Osteocyte (in vitro differentiated cells): ENCODE measurements around the gene TMEM225B. TPM values are rescaled to one million over a fixed set of nuclear protein-coding genes. Genes with fewer than 3 reads are reported as not detected.

Source experiments
- DNase-seq: peaks from one replicate; pipeline ENCODE4 v3.0.0; 2021; ENCODE audit warnings: mixed read lengths; ENCODE audit not compliant: unreplicated experiment; ENCODE audit errors: extremely low spot score
- H3K27ac Mint-ChIP-seq: one replicate; pipeline ENCODE4 v1.8.0; 2021; ENCODE audit warnings: mild to moderate bottlenecking, mixed read lengths; ENCODE audit not compliant: unreplicated experiment
- H3K27me3 Mint-ChIP-seq: one replicate; pipeline ENCODE4 v1.8.0; 2021; ENCODE audit warnings: mixed read lengths; ENCODE audit not compliant: unreplicated experiment
- H3K36me3 Mint-ChIP-seq: one replicate; pipeline ENCODE4 v1.8.0; 2021; ENCODE audit warnings: mixed read lengths; ENCODE audit not compliant: unreplicated experiment
- H3K4me1 Mint-ChIP-seq: one replicate; pipeline ENCODE4 v1.8.0; 2021; ENCODE audit warnings: mixed read lengths; ENCODE audit not compliant: unreplicated experiment
- H3K4me3 Mint-ChIP-seq: one replicate; pipeline ENCODE4 v1.8.0; 2021; ENCODE audit warnings: mild to moderate bottlenecking, moderate library complexity, mixed read lengths; ENCODE audit not compliant: unreplicated experiment
- H3K9me3 Mint-ChIP-seq: one replicate; pipeline ENCODE4 v1.8.0; 2021; ENCODE audit warnings: mixed read lengths; ENCODE audit not compliant: unreplicated experiment
- total RNA-seq: library from RNA; stranded (reverse); gene quantifications from 2 replicates; pipeline ENCODE4 v1.2.1, GENCODE V29; 2021
- TF ChIP-seq, protein P1 (sequence below): fragments of 200-600 bp; sonication (generic); IDR thresholded peaks from 2 replicates; pipeline ENCODE4 v1.5.0; 2021; ENCODE audit warnings: antibody characterized with exemption, mild to moderate bottlenecking, moderate library complexity

The TMEM225B gene
- total RNA-seq, 1 donor from 2014 or later: 1.6 TPM

DNA sequence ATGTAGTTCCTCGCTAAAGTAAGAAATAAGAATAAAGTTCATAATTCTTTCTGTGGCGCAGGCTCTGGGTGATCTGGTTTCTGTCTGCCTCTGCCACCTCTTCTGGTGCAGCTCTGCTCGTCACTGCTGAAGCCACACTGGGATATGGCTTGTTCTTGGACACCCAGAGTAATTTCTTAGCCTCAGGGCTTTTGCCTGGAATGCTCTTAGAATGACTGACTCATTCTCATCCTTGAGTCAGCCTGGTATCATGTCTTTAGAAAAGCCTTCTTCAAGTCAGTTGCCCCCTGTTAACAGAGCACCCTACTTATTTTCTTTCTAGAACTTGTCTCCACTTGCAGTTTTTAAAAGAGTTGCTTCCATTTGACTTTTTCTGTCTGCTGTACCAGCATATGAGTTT, 20.7 kb downstream of the TMEM225B start:
- Mint-ChIP-seq H3K4me3 (peak overlapping the region; percentile 92), H3K27ac (no peak overlapping the region), H3K9me3 (no peaks in the 10 kb centered on the region), H3K27me3 (no peaks in the 10 kb centered on the region), H3K4me1 (peaks cover 25% of the 10 kb centered on the region), H3K36me3 (peaks cover 34% of the 10 kb centered on the region)
- TF ChIP-seq, protein P1, sequence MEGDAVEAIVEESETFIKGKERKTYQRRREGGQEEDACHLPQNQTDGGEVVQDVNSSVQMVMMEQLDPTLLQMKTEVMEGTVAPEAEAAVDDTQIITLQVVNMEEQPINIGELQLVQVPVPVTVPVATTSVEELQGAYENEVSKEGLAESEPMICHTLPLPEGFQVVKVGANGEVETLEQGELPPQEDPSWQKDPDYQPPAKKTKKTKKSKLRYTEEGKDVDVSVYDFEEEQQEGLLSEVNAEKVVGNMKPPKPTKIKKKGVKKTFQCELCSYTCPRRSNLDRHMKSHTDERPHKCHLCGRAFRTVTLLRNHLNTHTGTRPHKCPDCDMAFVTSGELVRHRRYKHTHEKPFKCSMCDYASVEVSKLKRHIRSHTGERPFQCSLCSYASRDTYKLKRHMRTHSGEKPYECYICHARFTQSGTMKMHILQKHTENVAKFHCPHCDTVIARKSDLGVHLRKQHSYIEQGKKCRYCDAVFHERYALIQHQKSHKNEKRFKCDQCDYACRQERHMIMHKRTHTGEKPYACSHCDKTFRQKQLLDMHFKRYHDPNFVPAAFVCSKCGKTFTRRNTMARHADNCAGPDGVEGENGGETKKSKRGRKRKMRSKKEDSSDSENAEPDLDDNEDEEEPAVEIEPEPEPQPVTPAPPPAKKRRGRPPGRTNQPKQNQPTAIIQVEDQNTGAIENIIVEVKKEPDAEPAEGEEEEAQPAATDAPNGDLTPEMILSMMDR: no peak
- no peak for DNase-seq

DNA sequence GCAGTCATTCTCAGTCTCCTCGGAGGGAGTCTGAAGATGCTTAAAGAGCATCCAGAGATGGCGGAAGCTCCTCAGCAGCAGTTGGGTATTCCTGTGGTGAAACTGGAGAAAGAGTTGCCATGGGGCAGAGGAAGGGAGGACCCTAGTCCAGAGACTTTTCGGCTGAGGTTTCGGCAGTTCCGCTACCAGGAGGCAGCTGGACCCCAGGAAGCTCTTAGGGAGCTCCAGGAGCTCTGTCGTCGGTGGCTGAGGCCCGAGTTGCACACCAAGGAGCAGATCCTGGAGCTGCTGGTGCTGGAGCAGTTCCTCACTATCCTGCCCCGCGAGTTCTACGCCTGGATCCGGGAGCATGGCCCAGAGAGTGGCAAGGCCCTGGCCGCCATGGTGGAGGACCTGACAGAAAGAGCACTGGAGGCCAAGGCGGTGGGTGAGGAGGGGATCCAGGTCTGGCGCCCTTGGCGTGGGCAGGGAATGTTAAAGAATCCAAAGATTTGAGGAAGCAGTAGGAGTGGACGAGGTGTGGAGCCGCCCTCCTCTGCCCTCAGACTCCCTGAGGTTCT, 21.6 kb downstream of the TMEM225B start:
- Mint-ChIP-seq H3K36me3 (peaks cover 42% of the 10 kb centered on the region), H3K27me3 (no peaks in the 10 kb centered on the region), H3K9me3 (no peaks in the 10 kb centered on the region), H3K4me1 (peaks cover 25% of the 10 kb centered on the region), H3K27ac (no peak overlapping the region), H3K4me3 (no peak overlapping the region)
- DNase-seq: peak; percentile 84
- TF ChIP-seq, protein P1: no peak

DNA sequence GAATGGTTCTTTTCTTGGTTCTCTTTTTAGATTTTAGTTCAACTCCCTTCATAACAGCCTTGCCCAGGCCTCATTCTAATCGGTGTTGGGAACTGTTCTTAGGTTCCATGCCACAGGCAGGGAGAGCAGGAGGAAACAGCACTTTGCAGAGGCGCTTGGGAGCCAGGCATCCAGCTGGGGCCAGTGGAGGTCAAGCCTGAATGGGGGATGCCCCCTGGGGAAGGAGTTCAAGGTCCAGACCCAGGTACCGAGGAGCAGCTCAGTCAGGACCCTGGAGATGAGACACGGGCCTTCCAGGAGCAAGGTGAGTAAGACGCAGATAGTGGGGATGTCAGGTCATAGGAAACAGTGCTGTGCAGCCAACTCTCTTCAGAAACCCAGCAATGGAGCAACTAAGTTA, 23.2 kb downstream of the TMEM225B start:
- no peak overlapping the region for H3K4me3 Mint-ChIP-seq
- H3K27me3 Mint-ChIP-seq: no peaks in the 10 kb centered on the region
- TF ChIP-seq, protein P1: no peak
- H3K36me3 Mint-ChIP-seq: peaks cover 57% of the 10 kb centered on the region
- peak; percentile 73 for DNase-seq
- H3K4me1 Mint-ChIP-seq: peaks cover 24% of the 10 kb centered on the region
- H3K27ac Mint-ChIP-seq: no peak overlapping the region
- H3K9me3 Mint-ChIP-seq: no peaks in the 10 kb centered on the region

GRCh38 chr7:99622596-99622995, 24.5 kb downstream of the TMEM225B start:
- peaks cover 64% of the 10 kb centered on the region for H3K36me3 Mint-ChIP-seq
- TF ChIP-seq, protein P1: no peak
- peak; percentile 64 for DNase-seq
- no peaks in the 10 kb centered on the region for H3K9me3 Mint-ChIP-seq
- H3K4me3 Mint-ChIP-seq: no peak overlapping the region
- H3K27ac Mint-ChIP-seq: no peak overlapping the region
- peaks cover 15% of the 10 kb centered on the region for H3K4me1 Mint-ChIP-seq
- no peaks in the 10 kb centered on the region for H3K27me3 Mint-ChIP-seq

DNA sequence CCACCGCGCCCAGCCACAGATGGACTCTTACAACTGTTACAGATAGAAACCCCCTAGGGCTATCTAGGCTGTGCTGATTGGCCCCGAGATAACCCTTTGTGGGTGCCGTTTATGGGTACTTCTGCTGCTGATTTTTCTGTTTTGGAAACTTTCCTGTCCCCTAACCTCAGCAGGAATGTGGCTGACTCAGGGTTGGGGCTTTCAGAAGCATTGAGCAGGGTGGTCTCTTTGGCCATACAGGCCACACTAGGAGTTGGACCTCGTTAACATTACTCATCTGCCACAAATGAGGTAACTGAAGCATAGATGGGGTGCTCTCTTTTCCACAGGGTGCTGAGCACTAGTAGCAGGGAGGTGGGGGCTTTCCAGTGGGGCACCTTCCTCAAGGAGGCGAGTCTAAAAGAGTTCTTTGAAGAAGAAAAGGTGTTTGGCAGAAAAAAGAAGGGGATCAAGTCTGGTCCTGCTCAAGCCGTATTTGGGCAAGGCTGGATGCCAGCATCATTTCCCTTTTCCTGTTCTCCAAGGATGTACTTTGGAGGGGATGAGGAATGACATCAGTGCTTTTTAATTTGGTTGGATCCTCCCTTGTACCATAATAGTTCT, 25.1 kb downstream of the TMEM225B start:
- TF ChIP-seq, protein P1: no peak
- Mint-ChIP-seq H3K36me3 (peaks cover 68% of the 10 kb centered on the region), H3K27ac (no peak overlapping the region), H3K4me1 (peaks cover 9% of the 10 kb centered on the region), H3K4me3 (no peak overlapping the region), H3K9me3 (no peaks in the 10 kb centered on the region), H3K27me3 (no peaks in the 10 kb centered on the region)
- peak; percentile 56 for DNase-seq
